ENCODE data around the gene NID1.
A peak's percentile ranks its signal among the peaks of the same experiment; 100 is the strongest.
"Not testable (repeated sequence)": the region's sequence is repeated elsewhere in the genome, so short reads cannot be mapped to it uniquely, and the experiment has no call there.

Gene NID1

GRCh38 chr1:236083650-236084385 is 18.9 kb upstream of the NID1 start:
- Mint-ChIP-seq H3K27me3 (peaks cover 7% of the 10 kb centered on the region), H3K36me3 (ENCODE audit: low read depth) (no peaks in the 10 kb centered on the region), H3K9me3 (no peaks in the 10 kb centered on the region), H3K27ac (no peak overlapping the region), H3K4me1 (ENCODE audit: low read depth) (peaks cover 6% of the 10 kb centered on the region), H3K4me3 (no peak overlapping the region)

GRCh38 chr1:236082526-236082925 is 17.6 kb upstream of the NID1 start:
- Mint-ChIP-seq H3K27ac (no peak overlapping the region), H3K27me3 (peaks cover 6% of the 10 kb centered on the region), H3K9me3 (peaks cover 5% of the 10 kb centered on the region), H3K4me1 (ENCODE audit: low read depth) (peaks cover 6% of the 10 kb centered on the region), H3K36me3 (ENCODE audit: low read depth) (no peaks in the 10 kb centered on the region), H3K4me3 (no peak overlapping the region)

- peaks cover 5% of the 10 kb centered on the region for H3K9me3 Mint-ChIP-seq
- no peak overlapping the region for H3K27ac Mint-ChIP-seq
- H3K4me3 Mint-ChIP-seq = no peak overlapping the region
- peaks cover 4% of the 10 kb centered on the region for H3K27me3 Mint-ChIP-seq
- H3K4me1 Mint-ChIP-seq (ENCODE audit: low read depth) = peaks cover 6% of the 10 kb centered on the region
- H3K36me3 Mint-ChIP-seq (ENCODE audit: low read depth) = no peaks in the 10 kb centered on the region
Measured at GRCh38 chr1:236081546-236082227, 16.8 kb upstream of the NID1 start.

GRCh38 chr1:236079703-236080102 is 14.8 kb upstream of the NID1 start:
- no peaks in the 10 kb centered on the region for H3K36me3 Mint-ChIP-seq (ENCODE audit: low read depth)

GRCh38 chr1:236078993-236079392 is 14.1 kb upstream of the NID1 start:
- Mint-ChIP-seq H3K4me3 (no peak overlapping the region), H3K36me3 (ENCODE audit: low read depth) (no peaks in the 10 kb centered on the region), H3K9me3 (peaks cover 5% of the 10 kb centered on the region), H3K27ac (no peak overlapping the region), H3K4me1 (ENCODE audit: low read depth) (peaks cover 6% of the 10 kb centered on the region), H3K27me3 (no peaks in the 10 kb centered on the region)

More at GRCh38 chr1:236079703-236080102, 14.8 kb upstream of the NID1 start:
- peaks cover 6% of the 10 kb centered on the region for H3K4me1 Mint-ChIP-seq (ENCODE audit: low read depth)
- H3K27ac Mint-ChIP-seq = no peak overlapping the region
- no peaks in the 10 kb centered on the region for H3K27me3 Mint-ChIP-seq
- H3K9me3 Mint-ChIP-seq = peaks cover 5% of the 10 kb centered on the region
- no peak overlapping the region for H3K4me3 Mint-ChIP-seq

GRCh38 chr1:236078077-236078476 is 13.2 kb upstream of the NID1 start:
- not testable (repeated sequence) for H3K9me3 Mint-ChIP-seq; H3K27ac Mint-ChIP-seq; H3K4me1 Mint-ChIP-seq (ENCODE audit: low read depth); H3K36me3 Mint-ChIP-seq (ENCODE audit: low read depth); H3K27me3 Mint-ChIP-seq; H3K4me3 Mint-ChIP-seq

- H3K27me3 Mint-ChIP-seq = peaks cover 12% of the 10 kb centered on the region
- H3K27ac Mint-ChIP-seq = no peak overlapping the region
- H3K4me3 Mint-ChIP-seq = no peak overlapping the region
- H3K9me3 Mint-ChIP-seq = peaks cover 5% of the 10 kb centered on the region
- H3K4me1 Mint-ChIP-seq (ENCODE audit: low read depth) = no peaks in the 10 kb centered on the region
- no peaks in the 10 kb centered on the region for H3K36me3 Mint-ChIP-seq (ENCODE audit: low read depth)
Measured at GRCh38 chr1:236075848-236076247, 11.0 kb upstream of the NID1 start.

GRCh38 chr1:236073307-236073897 is 8.5 kb upstream of the NID1 start:
- H3K36me3 Mint-ChIP-seq (ENCODE audit: low read depth) = no peaks in the 10 kb centered on the region
- no peaks in the 10 kb centered on the region for H3K4me1 Mint-ChIP-seq (ENCODE audit: low read depth)
- H3K9me3 Mint-ChIP-seq = peaks cover 5% of the 10 kb centered on the region
- H3K27me3 Mint-ChIP-seq = peaks cover 22% of the 10 kb centered on the region
- no peak overlapping the region for H3K4me3 Mint-ChIP-seq
- no peak overlapping the region for H3K27ac Mint-ChIP-seq

- H3K9me3 Mint-ChIP-seq = no peaks in the 10 kb centered on the region
Measured at GRCh38 chr1:236072001-236072400, 7.1 kb upstream of the NID1 start.

GRCh38 chr1:236070753-236071152 is 5.9 kb upstream of the NID1 start:
- H3K36me3 Mint-ChIP-seq (ENCODE audit: low read depth) = no peaks in the 10 kb centered on the region
- no peak overlapping the region for H3K27ac Mint-ChIP-seq
- H3K4me3 Mint-ChIP-seq = no peak overlapping the region
- H3K27me3 Mint-ChIP-seq = peaks cover 35% of the 10 kb centered on the region
- peaks cover 19% of the 10 kb centered on the region for H3K4me1 Mint-ChIP-seq (ENCODE audit: low read depth)
- no peaks in the 10 kb centered on the region for H3K9me3 Mint-ChIP-seq

More at GRCh38 chr1:236072001-236072400, 7.1 kb upstream of the NID1 start:
- Mint-ChIP-seq H3K27ac (no peak overlapping the region), H3K4me1 (ENCODE audit: low read depth) (peaks cover 7% of the 10 kb centered on the region), H3K27me3 (peaks cover 28% of the 10 kb centered on the region), H3K4me3 (no peak overlapping the region), H3K36me3 (ENCODE audit: low read depth) (no peaks in the 10 kb centered on the region)

GRCh38 chr1:236069796-236070195 is 4.9 kb upstream of the NID1 start:
- no peaks in the 10 kb centered on the region for H3K9me3 Mint-ChIP-seq
- peaks cover 24% of the 10 kb centered on the region for H3K4me1 Mint-ChIP-seq (ENCODE audit: low read depth)
- H3K36me3 Mint-ChIP-seq (ENCODE audit: low read depth) = no peaks in the 10 kb centered on the region
- no peak overlapping the region for H3K4me3 Mint-ChIP-seq
- H3K27me3 Mint-ChIP-seq = peaks cover 40% of the 10 kb centered on the region
- H3K27ac Mint-ChIP-seq = no peak overlapping the region

GRCh38 chr1:236067854-236068454 is 3.1 kb upstream of the NID1 start:
- Mint-ChIP-seq H3K36me3 (ENCODE audit: low read depth) (no peaks in the 10 kb centered on the region), H3K9me3 (no peaks in the 10 kb centered on the region), H3K27me3 (peaks cover 45% of the 10 kb centered on the region), H3K4me1 (ENCODE audit: low read depth) (peaks cover 24% of the 10 kb centered on the region), H3K4me3 (no peak overlapping the region), H3K27ac (no peak overlapping the region)

- Mint-ChIP-seq H3K36me3 (ENCODE audit: low read depth) (no peaks in the 10 kb centered on the region), H3K27ac (no peak overlapping the region), H3K9me3 (no peaks in the 10 kb centered on the region), H3K27me3 (peaks cover 46% of the 10 kb centered on the region), H3K4me3 (peak overlapping the region; percentile 10), H3K4me1 (ENCODE audit: low read depth) (peaks cover 24% of the 10 kb centered on the region)
Measured at GRCh38 chr1:236066828-236067386, 2.0 kb upstream of the NID1 start.

GRCh38 chr1:236066054-236066453 is 1.2 kb upstream of the NID1 start:
- peaks cover 47% of the 10 kb centered on the region for H3K27me3 Mint-ChIP-seq
- no peak overlapping the region for H3K4me3 Mint-ChIP-seq
- no peak overlapping the region for H3K27ac Mint-ChIP-seq
- no peaks in the 10 kb centered on the region for H3K36me3 Mint-ChIP-seq (ENCODE audit: low read depth)
- H3K9me3 Mint-ChIP-seq = no peaks in the 10 kb centered on the region
- H3K4me1 Mint-ChIP-seq (ENCODE audit: low read depth) = peaks cover 24% of the 10 kb centered on the region

- Mint-ChIP-seq H3K27me3 (peaks cover 48% of the 10 kb centered on the region), H3K4me3 (peak overlapping the region; percentile 13), H3K4me1 (ENCODE audit: low read depth) (peaks cover 24% of the 10 kb centered on the region), H3K27ac (no peak overlapping the region), H3K36me3 (ENCODE audit: low read depth) (no peaks in the 10 kb centered on the region), H3K9me3 (no peaks in the 10 kb centered on the region)
Measured at GRCh38 chr1:236065509-236066005, 667 bp upstream of the NID1 start.

Data from stimulated activated naive CD8-positive, alpha-beta T cell treated with anti-CD3 and anti-CD28 coated beads, Interleukin-15, Interleukin-2, amounts not matched to agents 100 ng/mL and 50 ng/mL, for 24 hours (primary cell).